Testis (tissue), 2 donors: ENCODE measurements around the gene ZIC5.

Experiments used
- POLR2A ChIP-seq: fragments of 450-650 bp; IDR thresholded peaks from one replicate; pipeline ENCODE4 v1.6.1; 2017; ENCODE audit warnings: antibody characterized with exemption, mild to moderate bottlenecking, moderate library complexity
- TF ChIP-seq, protein P1 (sequence below), 3 experiments: fragments of 450-650 bp in 2 of 3; fragments of 200-600 bp in 1 of 3; sonication (generic) in 1 of 3; IDR thresholded peaks; one replicate each; pipeline ENCODE4 v1.5.1; 2016 to 2019; ENCODE audit warnings: antibody characterized with exemption in 3 of 3, mild to moderate bottlenecking in 2 of 3, moderate library complexity in 1 of 3

DNA sequence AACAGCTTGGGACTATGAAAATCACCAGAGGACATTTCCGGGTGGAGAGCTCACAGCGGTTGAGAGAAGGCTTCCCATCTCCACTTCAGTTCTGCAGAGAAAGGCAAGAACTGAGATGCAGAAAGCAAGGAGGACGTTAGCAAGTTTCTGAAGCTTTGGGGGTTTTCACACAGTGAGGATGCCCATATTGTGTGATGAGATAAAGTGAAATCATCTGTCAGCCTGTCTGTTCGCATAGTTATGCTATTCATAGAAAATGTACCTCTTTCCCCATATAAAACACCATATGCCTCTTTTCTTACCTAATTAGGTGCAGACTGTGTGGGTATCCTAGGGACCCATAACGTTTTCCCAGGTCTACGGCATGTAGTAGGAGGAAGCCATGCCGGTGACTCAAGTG is 27.5 kb downstream of the ZIC5 start:
- TF ChIP-seq, protein P1, sequence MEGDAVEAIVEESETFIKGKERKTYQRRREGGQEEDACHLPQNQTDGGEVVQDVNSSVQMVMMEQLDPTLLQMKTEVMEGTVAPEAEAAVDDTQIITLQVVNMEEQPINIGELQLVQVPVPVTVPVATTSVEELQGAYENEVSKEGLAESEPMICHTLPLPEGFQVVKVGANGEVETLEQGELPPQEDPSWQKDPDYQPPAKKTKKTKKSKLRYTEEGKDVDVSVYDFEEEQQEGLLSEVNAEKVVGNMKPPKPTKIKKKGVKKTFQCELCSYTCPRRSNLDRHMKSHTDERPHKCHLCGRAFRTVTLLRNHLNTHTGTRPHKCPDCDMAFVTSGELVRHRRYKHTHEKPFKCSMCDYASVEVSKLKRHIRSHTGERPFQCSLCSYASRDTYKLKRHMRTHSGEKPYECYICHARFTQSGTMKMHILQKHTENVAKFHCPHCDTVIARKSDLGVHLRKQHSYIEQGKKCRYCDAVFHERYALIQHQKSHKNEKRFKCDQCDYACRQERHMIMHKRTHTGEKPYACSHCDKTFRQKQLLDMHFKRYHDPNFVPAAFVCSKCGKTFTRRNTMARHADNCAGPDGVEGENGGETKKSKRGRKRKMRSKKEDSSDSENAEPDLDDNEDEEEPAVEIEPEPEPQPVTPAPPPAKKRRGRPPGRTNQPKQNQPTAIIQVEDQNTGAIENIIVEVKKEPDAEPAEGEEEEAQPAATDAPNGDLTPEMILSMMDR (IDR thresholded peaks at IDR 0.05) = no peak
- TF ChIP-seq POLR2A = no peak
